Erythroblast (primary cell): Measurements from ENCODE around the gene RFX6.

Source experiments
- GATA1 ChIP-seq: IDR thresholded peaks from 2 replicates; pipeline ENCODE4 v1.6.1; 2011; ENCODE audit warnings: low read depth, mild to moderate bottlenecking, control low read depth, low read length, moderate library complexity
- POLR2A ChIP-seq: IDR thresholded peaks from 2 replicates; pipeline ENCODE4 v1.6.1; 2011; ENCODE audit warnings: mild to moderate bottlenecking, low read length

- TF ChIP-seq POLR2A (no peak), GATA1 (no peak)
Measured at GRCh38 chr6:116887894-116888293, 10.9 kb downstream of the RFX6 start.
